Measurements from ENCODE around the gene SMAD3. TPM values are rescaled to one million over a fixed set of nuclear protein-coding genes. Genes with fewer than 3 reads are reported as not detected.
A peak's percentile ranks its signal among the peaks of the same experiment; 100 is the strongest.

Gene SMAD3
- total RNA-seq, 1 donor from 2014 or later, result 61.6 TPM

GRCh38 chr15:67173786-67174185 is 108.4 kb downstream of the SMAD3 start:
- Mint-ChIP-seq H3K36me3 (ENCODE audit: low read depth) (peaks cover 71% of the 10 kb centered on the region), H3K4me3 (no peak overlapping the region)
- no peak for DNase-seq

DNA sequence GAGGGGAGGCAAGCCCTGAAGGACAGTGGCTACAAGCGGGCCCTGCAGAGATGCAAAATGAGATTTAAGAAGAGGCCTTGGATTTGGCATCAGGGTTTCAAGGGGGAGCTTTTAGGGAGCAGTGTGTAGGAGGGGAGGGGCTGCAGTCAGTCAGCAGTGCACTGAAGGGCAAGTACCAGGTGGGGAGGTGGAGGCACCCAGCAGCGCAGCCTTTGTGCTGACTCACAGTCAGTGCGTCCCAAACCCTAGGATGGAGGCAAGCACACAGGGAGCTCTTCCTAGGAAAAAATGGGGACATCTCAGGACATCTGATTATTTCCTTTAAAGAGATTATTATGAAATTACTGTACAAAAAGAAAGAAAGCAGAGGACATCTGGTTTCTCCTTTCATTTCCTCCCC is 109.0 kb downstream of the SMAD3 start:
- H3K4me3 Mint-ChIP-seq, result peak overlapping the region; percentile 22

More at GRCh38 chr15:67173786-67174185, 108.4 kb downstream of the SMAD3 start:
- Mint-ChIP-seq H3K9me3 (no peaks in the 10 kb centered on the region), H3K4me1 (peaks cover 65% of the 10 kb centered on the region), H3K27ac (peak overlapping the region; percentile 67), H3K27me3 (no peaks in the 10 kb centered on the region)
- intact Hi-C loops (cut with micrococcal nuclease), result loop anchor here (2.0 to 10.0 kb wide), 4 partner anchors 27 to 229 kb away; no protein-coding TSS in a partner anchor

GRCh38 chr15:67174864-67175573 is 109.6 kb downstream of the SMAD3 start:
- DNase-seq, result no peak
- Mint-ChIP-seq H3K9me3 (no peaks in the 10 kb centered on the region), H3K27me3 (no peaks in the 10 kb centered on the region), H3K4me1 (peaks cover 67% of the 10 kb centered on the region), H3K27ac (peak overlapping the region; percentile 82), H3K4me3 (peak overlapping the region; percentile 44), H3K36me3 (ENCODE audit: low read depth) (peaks cover 76% of the 10 kb centered on the region)
- intact Hi-C loops (cut with micrococcal nuclease), result loop anchor here (1.0 to 10.0 kb wide), 7 partner anchors 25 to 230 kb away; partner anchors contain the start of gene SMAD3

More for the DNA sequence above, 109.0 kb downstream of the SMAD3 start:
- intact Hi-C loops (cut with micrococcal nuclease), result loop anchor here (2.0 to 10.0 kb wide), 4 partner anchors 28 to 230 kb away; no protein-coding TSS in a partner anchor
- Mint-ChIP-seq H3K27me3 (no peaks in the 10 kb centered on the region), H3K36me3 (ENCODE audit: low read depth) (peaks cover 75% of the 10 kb centered on the region), H3K27ac (peak overlapping the region; percentile 82), H3K9me3 (no peaks in the 10 kb centered on the region), H3K4me1 (peaks cover 66% of the 10 kb centered on the region)
- no peak for DNase-seq

- no peaks in the 10 kb centered on the region for H3K9me3 Mint-ChIP-seq
- H3K4me3 Mint-ChIP-seq, result peak overlapping the region; percentile 24
- H3K27ac Mint-ChIP-seq, result peak overlapping the region; percentile 82
- intact Hi-C loops (cut with micrococcal nuclease), result loop anchor here (1.0 to 10.0 kb wide), 7 partner anchors 25 to 231 kb away; partner anchors contain the start of gene SMAD3
- H3K27me3 Mint-ChIP-seq, result no peaks in the 10 kb centered on the region
- peaks cover 70% of the 10 kb centered on the region for H3K36me3 Mint-ChIP-seq (ENCODE audit: low read depth)
- H3K4me1 Mint-ChIP-seq, result peaks cover 63% of the 10 kb centered on the region
- DNase-seq, result peak; percentile 71
Observed at GRCh38 chr15:67175643-67176071, 110.3 kb downstream of the SMAD3 start.

DNA sequence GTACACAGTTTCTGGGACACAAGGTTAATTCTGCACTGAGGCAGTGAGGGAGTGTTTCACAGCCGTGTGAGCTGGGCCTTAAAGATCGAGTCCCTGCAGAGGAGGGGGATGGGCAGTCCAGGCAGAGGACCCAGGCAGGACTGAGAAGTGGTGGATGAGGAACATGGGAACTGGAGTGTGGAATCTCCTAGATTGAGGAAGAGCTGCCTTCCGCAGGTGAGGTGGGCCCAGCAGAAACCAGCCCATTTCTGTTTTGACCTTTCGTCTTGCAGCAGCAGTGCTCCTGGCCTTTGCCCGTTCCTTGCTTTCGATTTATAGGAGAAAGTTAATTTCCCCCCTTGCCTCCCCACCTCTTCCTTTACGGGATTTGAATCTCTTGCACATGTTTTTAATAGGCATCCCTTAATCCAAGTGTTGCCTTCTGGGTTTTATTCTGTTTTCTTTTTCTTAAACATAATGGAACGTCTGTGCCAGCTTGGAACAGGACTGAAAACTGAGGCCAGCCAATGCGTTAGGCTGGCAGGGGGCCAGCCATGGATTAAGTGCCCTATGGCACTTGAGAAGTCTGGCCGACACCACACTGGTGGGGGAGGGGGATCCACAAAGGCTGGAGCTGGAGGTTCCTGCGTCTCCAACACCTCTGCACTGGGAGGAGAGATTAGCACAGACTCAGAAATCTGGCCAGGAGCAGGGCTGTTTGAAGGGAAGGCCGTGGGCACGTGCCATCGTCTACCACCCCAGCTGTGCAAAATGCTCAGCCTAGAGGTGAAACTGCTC is 111.0 kb downstream of the SMAD3 start:
- H3K4me3 Mint-ChIP-seq, result no peak overlapping the region
- H3K27ac Mint-ChIP-seq, result peak overlapping the region; percentile 82
- DNase-seq, result no peak
- intact Hi-C loops (cut with micrococcal nuclease), result loop anchor here (5.0 to 10.0 kb wide), 3 partner anchors 44 to 232 kb away; partner anchors contain the start of gene SMAD3
- H3K9me3 Mint-ChIP-seq, result no peaks in the 10 kb centered on the region
- peaks cover 65% of the 10 kb centered on the region for H3K36me3 Mint-ChIP-seq (ENCODE audit: low read depth)
- H3K4me1 Mint-ChIP-seq, result peaks cover 63% of the 10 kb centered on the region
- H3K27me3 Mint-ChIP-seq, result no peaks in the 10 kb centered on the region

- Mint-ChIP-seq H3K4me3 (no peak overlapping the region), H3K36me3 (ENCODE audit: low read depth) (peaks cover 59% of the 10 kb centered on the region), H3K27ac (peak overlapping the region; percentile 5), H3K27me3 (no peaks in the 10 kb centered on the region), H3K4me1 (peaks cover 53% of the 10 kb centered on the region), H3K9me3 (no peaks in the 10 kb centered on the region)
- no peak for DNase-seq
- intact Hi-C loops (cut with micrococcal nuclease), result loop anchor here (5.0 to 10.0 kb wide), 3 partner anchors 45 to 233 kb away; partner anchors contain the start of gene SMAD3
Observed at GRCh38 chr15:67177752-67178151, 112.3 kb downstream of the SMAD3 start.

- H3K4me1 Mint-ChIP-seq, result peaks cover 44% of the 10 kb centered on the region
- no peak overlapping the region for H3K27ac Mint-ChIP-seq
- H3K4me3 Mint-ChIP-seq, result no peak overlapping the region
- intact Hi-C loops (cut with micrococcal nuclease), result loop anchor here (5.0 to 10.0 kb wide), 3 partner anchors 46 to 234 kb away; partner anchors contain the start of gene SMAD3
- H3K27me3 Mint-ChIP-seq, result no peaks in the 10 kb centered on the region
- no peak for DNase-seq
- no peaks in the 10 kb centered on the region for H3K9me3 Mint-ChIP-seq
- H3K36me3 Mint-ChIP-seq (ENCODE audit: low read depth), result peaks cover 56% of the 10 kb centered on the region
Observed at GRCh38 chr15:67178569-67179210, 113.3 kb downstream of the SMAD3 start.

GRCh38 chr15:67179411-67179995 is 114.1 kb downstream of the SMAD3 start:
- Mint-ChIP-seq H3K27ac (peak overlapping the region; percentile 73), H3K27me3 (no peaks in the 10 kb centered on the region), H3K4me1 (peaks cover 38% of the 10 kb centered on the region)

GRCh38 chr15:67180035-67180434 is 114.6 kb downstream of the SMAD3 start:
- no peak for DNase-seq
- intact Hi-C loops (cut with micrococcal nuclease), result no loop called here
- Mint-ChIP-seq H3K4me1 (peaks cover 33% of the 10 kb centered on the region), H3K27me3 (no peaks in the 10 kb centered on the region), H3K36me3 (ENCODE audit: low read depth) (peaks cover 53% of the 10 kb centered on the region), H3K27ac (peak overlapping the region; percentile 73), H3K9me3 (no peaks in the 10 kb centered on the region), H3K4me3 (no peak overlapping the region)

More at GRCh38 chr15:67179411-67179995, 114.1 kb downstream of the SMAD3 start:
- no peak for DNase-seq
- Mint-ChIP-seq H3K36me3 (ENCODE audit: low read depth) (peaks cover 53% of the 10 kb centered on the region), H3K4me3 (no peak overlapping the region), H3K9me3 (no peaks in the 10 kb centered on the region)
- intact Hi-C loops (cut with micrococcal nuclease), result loop anchor here (5.0 to 10.0 kb wide), 3 partner anchors 47 to 235 kb away; partner anchors contain the start of gene SMAD3

DNA sequence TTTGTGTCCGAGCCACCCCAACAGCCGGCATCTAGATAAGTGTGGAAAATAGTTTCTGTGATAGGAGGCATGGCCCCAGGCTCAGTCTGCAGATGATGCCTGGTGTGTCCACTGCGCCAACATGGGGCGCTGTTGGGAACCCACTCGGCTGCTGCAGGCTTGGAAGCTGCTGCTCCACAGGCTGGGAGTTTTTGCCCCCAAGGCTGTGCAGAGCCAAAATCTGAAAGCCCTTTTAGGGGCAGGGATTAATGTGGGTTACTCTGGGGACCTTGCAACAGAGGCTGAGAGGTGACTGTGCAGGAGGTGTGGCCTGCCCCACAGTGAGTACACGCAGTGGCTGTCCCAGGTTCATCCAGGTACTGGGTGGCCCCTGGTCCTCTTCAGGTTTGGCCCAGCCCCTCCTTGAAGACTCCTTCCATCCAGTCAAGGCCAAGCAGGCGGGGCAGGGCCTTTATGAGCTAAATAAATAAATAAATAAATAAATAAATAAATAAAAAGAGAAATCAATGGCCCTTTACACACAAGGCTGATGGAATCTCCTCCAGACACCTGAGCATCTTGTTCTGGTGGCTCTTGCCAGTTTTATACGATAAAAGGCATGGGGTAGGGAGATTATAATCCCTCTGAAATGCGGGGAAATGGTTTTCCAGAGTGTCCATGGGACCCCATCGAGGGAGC is 115.3 kb downstream of the SMAD3 start:
- no peak for DNase-seq
- H3K27ac Mint-ChIP-seq, result no peak overlapping the region
- peaks cover 54% of the 10 kb centered on the region for H3K36me3 Mint-ChIP-seq (ENCODE audit: low read depth)
- peaks cover 31% of the 10 kb centered on the region for H3K4me1 Mint-ChIP-seq
- no peaks in the 10 kb centered on the region for H3K9me3 Mint-ChIP-seq
- H3K27me3 Mint-ChIP-seq, result no peaks in the 10 kb centered on the region
- intact Hi-C loops (cut with micrococcal nuclease), result no loop called here
- H3K4me3 Mint-ChIP-seq, result no peak overlapping the region

DNA sequence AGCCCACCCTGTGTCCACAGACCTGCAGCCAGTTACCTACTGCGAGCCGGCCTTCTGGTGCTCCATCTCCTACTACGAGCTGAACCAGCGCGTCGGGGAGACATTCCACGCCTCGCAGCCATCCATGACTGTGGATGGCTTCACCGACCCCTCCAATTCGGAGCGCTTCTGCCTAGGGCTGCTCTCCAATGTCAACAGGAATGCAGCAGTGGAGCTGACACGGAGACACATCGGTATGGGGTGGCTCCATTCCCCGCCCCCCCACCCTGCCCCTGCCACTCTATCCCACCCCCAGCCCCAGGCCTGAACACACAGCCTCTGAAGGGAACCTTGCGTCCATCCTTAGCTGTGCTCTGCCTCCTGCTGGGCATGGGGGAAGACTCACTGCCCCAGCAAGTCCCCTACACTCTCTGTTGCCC is 115.8 kb downstream of the SMAD3 start:
- no peak overlapping the region for H3K27ac Mint-ChIP-seq
- no peak overlapping the region for H3K4me3 Mint-ChIP-seq
- peaks cover 30% of the 10 kb centered on the region for H3K4me1 Mint-ChIP-seq
- intact Hi-C loops (cut with micrococcal nuclease), result no loop called here
- H3K36me3 Mint-ChIP-seq (ENCODE audit: low read depth), result peaks cover 53% of the 10 kb centered on the region
- H3K27me3 Mint-ChIP-seq, result no peaks in the 10 kb centered on the region
- H3K9me3 Mint-ChIP-seq, result no peaks in the 10 kb centered on the region
- no peak for DNase-seq

GRCh38 chr15:67183443-67184169 is 118.2 kb downstream of the SMAD3 start:
- intact Hi-C loops (cut with micrococcal nuclease), result no loop called here
- H3K4me3 Mint-ChIP-seq, result no peak overlapping the region
- no peak for DNase-seq
- H3K36me3 Mint-ChIP-seq (ENCODE audit: low read depth), result peaks cover 61% of the 10 kb centered on the region
- peak overlapping the region; percentile 45 for H3K27ac Mint-ChIP-seq
- H3K27me3 Mint-ChIP-seq, result no peaks in the 10 kb centered on the region
- H3K4me1 Mint-ChIP-seq, result peaks cover 19% of the 10 kb centered on the region
- H3K9me3 Mint-ChIP-seq, result no peaks in the 10 kb centered on the region
